Measurements from ENCODE around the gene FAM81A.

The FAM81A gene

DNA sequence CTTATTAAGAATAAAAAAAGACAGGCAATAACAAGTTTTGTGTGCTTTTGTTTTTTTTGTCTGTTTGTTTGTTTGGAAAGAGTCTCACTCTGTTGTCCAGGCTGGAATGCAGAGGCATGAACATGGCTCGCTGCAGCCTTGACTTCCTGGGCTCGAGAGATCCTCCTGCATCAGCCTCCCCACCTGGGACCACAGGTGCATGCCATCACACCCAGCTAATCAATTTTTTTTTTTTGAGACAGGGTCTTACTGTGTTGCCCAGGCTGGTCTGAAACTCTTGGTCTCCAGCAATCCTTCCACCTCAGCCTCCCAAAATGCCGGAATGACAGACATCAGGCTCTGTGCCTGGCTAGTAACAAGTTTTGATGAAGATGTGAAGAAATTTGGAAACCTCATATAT is 100.5 kb downstream of the FAM81A start:
- TF ChIP-seq POLR2AphosphoS5 (IDR thresholded peaks at IDR 0.05; ENCODE audit: low read depth) (no peak), CTCF (IDR thresholded peaks at IDR 0.05; ENCODE audit: insufficient read depth, low read length) (no peak), SPI1 (IDR thresholded peaks at IDR 0.05; ENCODE audit: borderline replicate concordance, low read depth) (no peak), GABPA (IDR thresholded peaks at IDR 0.05; ENCODE audit: low read depth) (no peak), REST (IDR thresholded peaks at IDR 0.05; ENCODE audit: insufficient replicate concordance, low read depth) (no peak)
- H3K27me3 ChIP-seq (ENCODE audit: insufficient read depth, poor library complexity, severe bottlenecking), result no peaks in the 10 kb centered on the region
- no peak overlapping the region for H3K27ac ChIP-seq (replicated peaks)
- no peak overlapping the region for H3K4me3 ChIP-seq (replicated peaks; ENCODE audit: insufficient read depth, low read length)
- DNase-seq (ENCODE audit: low read depth in 1 of 2, low spot score in 1 of 2), result no peak

- no peak overlapping the region for H3K4me3 ChIP-seq (replicated peaks; ENCODE audit: insufficient read depth, low read length)
- no peak overlapping the region for H3K27ac ChIP-seq (replicated peaks)
- TF ChIP-seq REST (IDR thresholded peaks at IDR 0.05; ENCODE audit: insufficient replicate concordance, low read depth), result no peak
- no peak for TF ChIP-seq SPI1 (IDR thresholded peaks at IDR 0.05; ENCODE audit: borderline replicate concordance, low read depth)
- TF ChIP-seq GABPA (IDR thresholded peaks at IDR 0.05; ENCODE audit: low read depth), result no peak
- H3K27me3 ChIP-seq (ENCODE audit: insufficient read depth, poor library complexity, severe bottlenecking), result no peaks in the 10 kb centered on the region
- peak in 1 of 2 experiments; percentile 21 for DNase-seq (ENCODE audit: low read depth in 1 of 2, low spot score in 1 of 2)
These were observed 101.8 kb downstream of the FAM81A start for GRCh38 chr15:59539799-59540198.

DNA sequence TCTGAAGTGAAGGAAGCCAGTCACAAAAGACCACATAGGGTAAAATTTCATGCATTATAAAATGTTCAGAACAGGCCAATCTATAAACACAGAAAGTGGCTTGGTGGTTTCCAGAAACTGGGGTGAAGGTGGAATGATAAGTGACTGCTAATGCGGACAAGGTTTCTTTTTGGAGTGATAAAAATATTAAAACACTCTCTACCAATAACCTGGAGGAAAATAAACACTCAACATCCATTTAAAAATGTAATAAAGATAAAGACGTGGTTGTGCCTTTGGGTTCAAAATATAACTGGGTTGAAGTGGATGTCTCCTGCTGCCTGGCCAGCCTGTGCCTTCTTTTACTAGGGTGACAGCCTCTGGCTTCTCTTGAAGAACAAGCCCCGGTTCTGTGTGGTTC is 102.7 kb downstream of the FAM81A start:
- Histone ChIP-seq H3K27ac (replicated peaks) (no peak overlapping the region), H3K27me3 (ENCODE audit: insufficient read depth, poor library complexity, severe bottlenecking) (no peaks in the 10 kb centered on the region), H3K4me3 (replicated peaks; ENCODE audit: insufficient read depth, low read length) (no peak overlapping the region)
- TF ChIP-seq REST (IDR thresholded peaks at IDR 0.05; ENCODE audit: insufficient replicate concordance, low read depth), result no peak
- no peak for TF ChIP-seq GABPA (IDR thresholded peaks at IDR 0.05; ENCODE audit: low read depth)
- no peak for TF ChIP-seq CTCF (IDR thresholded peaks at IDR 0.05; ENCODE audit: insufficient read depth, low read length)
- no peak for TF ChIP-seq POLR2AphosphoS5 (IDR thresholded peaks at IDR 0.05; ENCODE audit: low read depth)
- TF ChIP-seq SPI1 (IDR thresholded peaks at IDR 0.05; ENCODE audit: borderline replicate concordance, low read depth), result no peak
- DNase-seq (ENCODE audit: low read depth in 1 of 2, low spot score in 1 of 2), result no peak

DNA sequence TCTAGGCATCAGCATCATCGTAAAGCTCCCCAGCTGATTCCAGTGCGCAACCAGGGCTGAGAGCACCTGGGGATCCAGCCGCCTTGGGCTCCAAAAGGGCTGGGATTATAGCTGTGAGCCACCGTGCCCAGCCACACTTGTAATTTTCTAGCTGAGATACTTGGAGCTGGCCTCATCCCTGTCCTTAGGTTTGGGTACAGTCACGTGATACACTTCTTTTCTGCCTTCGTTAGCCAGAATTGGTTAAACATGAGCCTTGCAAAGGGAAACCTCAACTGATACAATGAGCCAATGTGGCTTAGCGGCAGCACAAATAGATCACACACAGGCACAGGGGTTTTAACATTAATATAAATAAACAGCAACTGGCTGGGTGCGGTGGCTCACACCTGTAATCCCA is 103.8 kb downstream of the FAM81A start:
- no peak overlapping the region for H3K27ac ChIP-seq (replicated peaks)
- H3K4me3 ChIP-seq (replicated peaks; ENCODE audit: insufficient read depth, low read length), result no peak overlapping the region
- no peaks in the 10 kb centered on the region for H3K27me3 ChIP-seq (ENCODE audit: insufficient read depth, poor library complexity, severe bottlenecking)
- no peak for TF ChIP-seq REST (IDR thresholded peaks at IDR 0.05; ENCODE audit: insufficient replicate concordance, low read depth)
- no peak for TF ChIP-seq GABPA (IDR thresholded peaks at IDR 0.05; ENCODE audit: low read depth)
- no peak for TF ChIP-seq SPI1 (IDR thresholded peaks at IDR 0.05; ENCODE audit: borderline replicate concordance, low read depth)
- TF ChIP-seq POLR2AphosphoS5 (IDR thresholded peaks at IDR 0.05; ENCODE audit: low read depth), result no peak
- TF ChIP-seq CTCF (IDR thresholded peaks at IDR 0.05; ENCODE audit: insufficient read depth, low read length), result no peak
- DNase-seq (ENCODE audit: low read depth in 1 of 2, low spot score in 1 of 2), result no peak

Measured in HL-60 (cell line).